Mesodermal cell (in vitro differentiated cells): ENCODE data around the gene CWC15.

Experiments used
- H3K27ac ChIP-seq: 2 replicates; pipeline ENCODE4 v1.7.0; 2013; ENCODE audit warnings: mild to moderate bottlenecking, low read depth, low read length, moderate library complexity; ENCODE audit not compliant: severe bottlenecking
- H3K36me3 ChIP-seq: 2 replicates; pipeline ENCODE4 v1.7.1; 2013; ENCODE audit warnings: mild to moderate bottlenecking, low read length, moderate library complexity; ENCODE audit not compliant: control insufficient read depth, insufficient read depth
- H3K4me1 ChIP-seq: one replicate; pipeline ENCODE4 v1.7.1; 2013; ENCODE audit warnings: mild to moderate bottlenecking, low read length; ENCODE audit not compliant: insufficient read depth, control insufficient read depth, poor library complexity, severe bottlenecking
- H3K4me3 ChIP-seq: 2 replicates; pipeline ENCODE4 v1.7.0; 2013; ENCODE audit warnings: low read length, control low read depth, mild to moderate bottlenecking; ENCODE audit not compliant: insufficient read depth, poor library complexity, severe bottlenecking; ENCODE audit errors: extremely low read depth
- H3K9me3 ChIP-seq: 2 replicates; pipeline ENCODE4 v1.7.1; 2013; ENCODE audit warnings: mild to moderate bottlenecking, low read length, moderate library complexity; ENCODE audit not compliant: control insufficient read depth
- WGBS, 2 experiments: methylation state at CpG; one replicate each; pipeline ENCODE4 v1.1.5; 2013; ENCODE audit warnings: missing lambda C conversion rate in 2 of 2; ENCODE audit not compliant: insufficient coverage in 2 of 2; 5-methylcytosine and 5-hydroxymethylcytosine counted together

CWC15 gene

DNA sequence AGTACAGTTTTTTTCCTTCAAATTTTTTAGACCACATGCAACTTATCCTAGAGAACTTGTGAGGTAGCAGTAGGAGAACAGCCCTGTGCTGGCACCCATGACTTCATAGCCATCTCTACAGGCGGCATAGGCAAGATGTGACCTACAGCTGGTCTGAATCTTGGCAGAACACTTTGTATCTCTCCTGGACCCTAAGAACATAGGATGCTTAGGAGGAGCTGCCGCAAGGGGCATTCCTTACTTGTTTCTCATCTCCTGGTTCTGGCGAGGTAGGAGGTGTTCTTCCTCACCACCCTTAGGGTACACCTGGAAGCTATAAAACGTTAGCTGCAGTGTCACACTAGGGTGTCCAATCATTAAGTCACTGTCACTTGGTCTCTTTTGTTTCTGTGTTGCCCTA is 16.4 kb downstream of the CWC15 start:
- Histone ChIP-seq H3K4me3 (no peak overlapping the region), H3K36me3 (peaks cover 24% of the 10 kb centered on the region), H3K27ac (no peak overlapping the region), H3K4me1 (peaks cover 11% of the 10 kb centered on the region), H3K9me3 (no peaks in the 10 kb centered on the region)
- 52 to 57% methylated on average over 3 of the region's 4 CpGs for WGBS, 2 experiments

DNA sequence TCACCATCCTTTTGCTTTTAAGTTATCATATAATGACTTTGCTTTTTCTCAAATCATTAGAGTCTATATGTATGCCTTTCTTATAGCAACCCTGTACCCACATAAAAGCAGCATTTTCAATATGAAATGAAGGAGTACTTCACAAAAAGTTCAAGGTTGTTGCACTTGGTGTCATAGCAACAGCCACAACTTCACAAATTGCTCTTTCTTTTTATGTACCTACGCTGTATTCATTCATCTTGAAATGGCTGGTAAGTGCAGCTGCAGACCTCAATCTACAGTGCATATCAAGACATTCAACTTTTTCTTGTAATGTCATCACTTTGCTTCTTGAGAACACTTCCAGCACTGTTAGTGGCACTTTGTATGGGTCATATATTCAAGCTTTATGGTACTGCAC is 18.6 kb downstream of the CWC15 start:
- no peaks in the 10 kb centered on the region for H3K9me3 ChIP-seq
- 88 to 92% methylated on average over 1 of the region's 1 CpG for WGBS, 2 experiments

GRCh38 chr11:94948070-94948617 is 25.2 kb downstream of the CWC15 start:
- H3K36me3 ChIP-seq = no peaks in the 10 kb centered on the region
- H3K4me1 ChIP-seq = no peaks in the 10 kb centered on the region
- WGBS, 2 experiments = 75 to 84% methylated on average over 3 of the region's 4 CpGs
- H3K9me3 ChIP-seq = peaks cover 5% of the 10 kb centered on the region
- H3K4me3 ChIP-seq = no peak overlapping the region
- H3K27ac ChIP-seq = no peak overlapping the region

More for the DNA sequence above, 18.6 kb downstream of the CWC15 start:
- H3K4me1 ChIP-seq = peaks cover 11% of the 10 kb centered on the region
- H3K27ac ChIP-seq = no peak overlapping the region
- peaks cover 2% of the 10 kb centered on the region for H3K36me3 ChIP-seq
- H3K4me3 ChIP-seq = no peak overlapping the region

- H3K9me3 ChIP-seq = peaks cover 5% of the 10 kb centered on the region
- H3K4me1 ChIP-seq = no peaks in the 10 kb centered on the region
- no peak overlapping the region for H3K4me3 ChIP-seq
- no peak overlapping the region for H3K27ac ChIP-seq
- H3K36me3 ChIP-seq = no peaks in the 10 kb centered on the region
- WGBS, 2 experiments = 95% methylated on average over 4 of the region's 4 CpGs; no CpG with 5 or more reads in 1 of the 2 experiments
Observed at GRCh38 chr11:94946812-94947211, 26.5 kb downstream of the CWC15 start.

DNA sequence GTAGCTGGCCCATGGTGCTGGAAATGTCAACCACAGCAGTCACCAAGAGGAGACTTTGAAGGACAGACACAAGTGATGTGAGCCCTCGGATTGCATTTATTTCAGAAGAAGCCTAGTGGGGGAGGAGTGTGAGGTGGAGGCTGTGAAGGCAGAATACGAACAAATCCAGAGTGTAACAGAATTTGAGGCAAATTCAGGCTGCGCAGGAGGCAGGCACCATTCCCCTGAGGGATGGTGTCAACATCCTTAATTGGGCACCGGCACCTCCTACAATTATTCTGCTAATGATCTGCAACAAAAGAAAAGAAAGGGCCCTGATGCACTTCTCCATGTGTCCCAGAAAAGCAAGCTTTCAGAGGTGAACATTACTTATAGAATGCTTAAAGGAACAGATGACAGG is 32.2 kb downstream of the CWC15 start:
- 63 to 69% methylated on average over 4 of the region's 4 CpGs for WGBS, 2 experiments
- Histone ChIP-seq H3K9me3 (no peaks in the 10 kb centered on the region), H3K27ac (peak overlapping the region; percentile 5), H3K4me3 (no peak overlapping the region), H3K36me3 (no peaks in the 10 kb centered on the region), H3K4me1 (no peaks in the 10 kb centered on the region)

- Histone ChIP-seq H3K4me3 (no peak overlapping the region), H3K9me3 (no peaks in the 10 kb centered on the region), H3K36me3 (no peaks in the 10 kb centered on the region), H3K4me1 (peaks cover 11% of the 10 kb centered on the region), H3K27ac (no peak overlapping the region)
- WGBS, 2 experiments = 80 to 85% methylated on average over 1 to 2 of the region's 2 CpGs
Observed at GRCh38 chr11:94939346-94939745, 34.0 kb downstream of the CWC15 start.

DNA sequence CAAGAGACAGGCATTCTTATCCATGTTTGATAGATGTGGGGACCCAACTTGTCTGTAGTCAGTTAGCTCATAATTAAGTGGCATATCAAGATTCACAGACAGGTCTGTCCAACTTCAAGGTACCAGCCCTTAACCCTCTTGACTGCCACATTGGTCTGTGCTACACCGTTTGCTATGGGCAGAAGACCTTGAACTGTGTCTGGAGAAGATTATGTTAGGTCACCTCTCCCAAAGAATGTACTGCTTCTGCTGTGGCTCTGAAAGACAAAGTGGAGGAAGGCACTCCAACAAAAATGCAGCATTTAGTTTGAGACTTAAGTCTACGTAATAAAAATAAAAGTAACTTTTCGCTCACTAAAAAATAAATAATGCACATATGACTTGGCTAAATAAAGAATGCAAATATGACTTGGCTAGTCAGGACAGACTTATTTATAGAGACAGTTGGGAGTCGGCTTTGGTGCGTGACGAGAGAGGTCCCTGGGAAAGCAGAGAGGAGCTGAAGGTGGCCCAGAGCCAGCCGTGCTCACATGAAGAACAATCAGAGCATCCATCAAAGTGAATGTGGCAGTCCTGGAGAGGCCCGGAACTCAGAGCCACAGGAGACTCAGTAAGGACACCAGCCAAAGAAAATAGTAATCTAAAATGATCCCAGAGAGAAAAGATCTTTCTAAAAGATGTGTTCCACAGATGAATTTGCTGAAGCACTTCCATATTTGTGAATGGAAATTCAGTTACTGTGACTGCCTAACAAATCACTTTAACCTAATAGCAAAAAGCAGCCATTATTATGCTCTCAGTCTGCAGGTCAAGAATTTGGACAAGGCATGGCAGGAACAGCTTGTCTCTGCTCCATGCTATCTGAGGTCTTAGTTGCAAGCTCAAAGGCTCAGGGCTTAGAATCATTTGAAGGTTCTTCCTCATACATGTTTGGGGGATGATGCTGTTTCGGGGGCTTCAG is 35.0 kb downstream of the CWC15 start:
- H3K36me3 ChIP-seq = no peaks in the 10 kb centered on the region
- WGBS, 2 experiments = 89 to 95% methylated on average over 5 to 6 of the region's 9 CpGs
- H3K4me3 ChIP-seq = no peak overlapping the region
- no peaks in the 10 kb centered on the region for H3K9me3 ChIP-seq
- H3K4me1 ChIP-seq = peaks cover 20% of the 10 kb centered on the region
- no peak overlapping the region for H3K27ac ChIP-seq

GRCh38 chr11:94934846-94935245 is 38.5 kb downstream of the CWC15 start:
- Histone ChIP-seq H3K4me3 (no peak overlapping the region), H3K36me3 (no peaks in the 10 kb centered on the region), H3K4me1 (peaks cover 29% of the 10 kb centered on the region), H3K9me3 (no peaks in the 10 kb centered on the region), H3K27ac (peak overlapping the region; percentile 6)
- no CpG with 5 or more reads among the region's 3 CpGs for WGBS, 2 experiments

DNA sequence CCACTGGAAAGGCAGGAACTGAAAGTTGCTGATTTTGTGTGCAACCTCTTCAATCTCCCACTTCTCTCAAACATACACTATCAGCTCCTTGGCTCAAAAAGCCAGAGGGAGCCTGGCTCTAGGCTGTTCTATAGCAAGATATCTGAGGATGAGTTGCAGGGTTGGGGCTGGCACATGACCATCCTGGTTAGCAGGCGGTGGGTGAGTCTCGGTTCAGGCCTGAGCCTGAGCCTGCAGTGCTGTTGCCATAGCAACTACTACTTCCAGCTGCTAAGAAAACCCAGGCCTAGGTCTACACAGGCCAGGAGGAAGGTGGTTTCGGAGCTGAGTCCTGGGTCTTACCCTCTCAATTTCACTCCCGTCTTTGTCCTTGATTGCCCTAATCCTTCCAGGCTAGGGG is 39.0 kb downstream of the CWC15 start:
- Histone ChIP-seq H3K4me1 (peaks cover 29% of the 10 kb centered on the region), H3K9me3 (no peaks in the 10 kb centered on the region), H3K27ac (peak overlapping the region; percentile 39), H3K36me3 (no peaks in the 10 kb centered on the region), H3K4me3 (no peak overlapping the region)
- 58 to 62% methylated on average over 3 to 4 of the region's 4 CpGs for WGBS, 2 experiments

DNA sequence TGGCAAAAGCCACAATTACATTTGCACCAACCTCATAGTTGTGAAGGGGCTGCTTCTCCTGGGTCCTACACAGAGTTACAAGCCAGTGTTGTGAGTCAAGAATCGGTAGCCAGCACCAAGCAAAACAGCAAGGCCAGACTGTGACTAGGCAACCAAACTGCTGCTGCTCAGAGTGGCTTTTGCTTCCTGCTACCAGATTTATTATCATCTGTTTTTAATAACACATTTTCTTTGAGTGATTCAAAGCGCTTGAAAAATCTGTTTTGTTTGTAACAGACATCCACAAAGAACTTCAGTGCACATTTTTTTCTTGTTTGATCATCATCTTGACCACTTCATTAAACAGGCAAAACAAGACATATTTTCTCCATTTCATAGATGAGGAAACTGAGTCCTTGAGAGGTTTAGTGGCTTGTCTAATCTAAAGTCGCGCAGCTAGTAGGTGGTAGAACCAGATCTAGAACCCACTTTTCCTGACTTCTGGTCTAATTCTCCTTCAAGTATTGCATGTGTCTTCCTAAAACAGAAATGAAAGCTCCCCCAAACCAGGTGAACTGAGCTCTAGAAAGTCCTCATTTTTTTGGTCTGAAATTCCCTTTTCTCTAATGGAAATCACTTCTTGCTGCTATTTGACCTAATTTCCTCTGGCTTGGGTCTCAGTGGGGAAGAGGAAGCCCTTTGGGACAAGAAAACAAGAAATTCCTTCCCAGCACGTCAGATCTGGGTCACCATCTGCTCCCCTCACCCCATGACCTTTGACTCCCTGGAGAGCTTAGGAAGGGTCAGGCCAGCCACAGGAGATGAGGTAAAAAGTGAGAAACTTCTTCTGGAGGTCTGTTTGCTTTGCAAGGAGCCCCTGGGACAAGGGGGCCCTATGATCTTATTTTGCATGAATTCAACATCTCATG is 39.9 kb downstream of the CWC15 start:
- Histone ChIP-seq H3K27ac (peak overlapping the region; percentile 64), H3K36me3 (no peaks in the 10 kb centered on the region), H3K9me3 (no peaks in the 10 kb centered on the region), H3K4me1 (peaks cover 36% of the 10 kb centered on the region), H3K4me3 (no peak overlapping the region)
- 75 to 96% methylated on average over 2 to 4 of the region's 5 CpGs for WGBS, 2 experiments
